ENCODE data around the gene AK5. TPM values are rescaled to one million over a fixed set of nuclear protein-coding genes. Genes with fewer than 3 reads are reported as not detected.

The AK5 gene
- total and polyA plus RNA-seq, 2 experiments from 2014 or later, result 8.8 to 12.2 TPM

DNA sequence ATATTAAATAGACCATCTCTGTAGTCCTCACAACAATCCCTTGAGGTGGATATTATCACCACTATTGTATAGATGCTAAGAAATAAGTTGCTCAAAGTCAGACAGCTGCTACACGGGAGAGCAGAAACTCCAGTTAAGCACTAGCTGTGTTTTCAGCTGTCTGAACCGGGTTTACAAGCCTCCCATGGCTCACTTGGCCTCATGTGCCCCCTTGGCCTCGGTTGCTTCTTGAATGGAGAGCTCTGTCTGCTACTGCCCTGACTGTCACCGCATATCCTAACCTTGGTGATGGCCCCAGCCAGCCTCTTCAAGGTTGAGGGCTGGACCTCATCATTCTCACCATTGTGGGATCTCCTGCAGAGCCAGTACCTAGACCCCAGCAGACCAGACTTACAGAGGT, 123.4 kb downstream of the AK5 start (continued):
- TF ChIP-seq JUNB (IDR thresholded peaks at IDR 0.05; ENCODE audit: unreplicated experiment), result no peak
- TF ChIP-seq CREB1 (CRISPR knock-in tag; IDR thresholded peaks at IDR 0.05; ENCODE audit: low read depth), result no peak
- no peak for TF ChIP-seq EZH2 (IDR thresholded peaks at IDR 0.05; ENCODE audit: low read depth, unreplicated experiment)
- TF ChIP-seq STAT1 (IDR thresholded peaks at IDR 0.05; ENCODE audit: unreplicated experiment), result no peak

DNA sequence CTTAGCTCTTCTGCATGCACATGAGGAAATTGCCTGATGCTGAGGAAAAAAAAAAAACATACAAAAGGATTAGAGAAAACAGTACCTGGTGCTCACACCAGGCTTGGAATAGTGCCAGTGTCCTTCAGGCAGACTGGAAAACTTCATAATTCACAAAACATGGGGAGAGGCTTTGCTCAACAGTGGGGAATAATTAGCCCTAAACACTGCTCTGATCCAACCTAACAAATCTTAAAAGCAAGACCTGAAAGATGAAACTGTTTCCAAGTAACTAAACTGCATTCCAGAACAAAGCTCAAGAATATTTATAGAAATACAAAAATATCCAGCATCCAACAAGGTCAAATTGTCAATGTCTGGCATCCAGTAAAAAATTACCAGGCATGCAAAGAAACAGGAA, 124.8 kb downstream of the AK5 start:
- no peaks in the 10 kb centered on the region for H3K9me2 ChIP-seq (ENCODE audit: insufficient read depth)
- H3K27ac Mint-ChIP-seq, result no peak overlapping the region
- no peak for ATAC-seq
- no peak overlapping the region for H3K4me3 Mint-ChIP-seq
- H3K27me3 Mint-ChIP-seq (ENCODE audit: insufficient read depth, low read depth, poor library complexity), result no peaks in the 10 kb centered on the region
- no peaks in the 10 kb centered on the region; the same call in 2 of the 3 replicates for H3K9me3 Mint-ChIP-seq
- H3K4me2 ChIP-seq, result no peak overlapping the region
- TF ChIP-seq JUNB (IDR thresholded peaks at IDR 0.05; ENCODE audit: unreplicated experiment) (no peak), ZNF331 (CRISPR knock-in tag; IDR thresholded peaks at IDR 0.05; ENCODE audit: low read depth) (no peak), ZNF114 (CRISPR knock-in tag; IDR thresholded peaks at IDR 0.05) (no peak), EZH2 (IDR thresholded peaks at IDR 0.05; ENCODE audit: low read depth, unreplicated experiment) (no peak), EZH2phosphoT487 (IDR thresholded peaks at IDR 0.05; ENCODE audit: unreplicated experiment) (no peak), CREB1 (CRISPR knock-in tag; IDR thresholded peaks at IDR 0.05; ENCODE audit: low read depth) (no peak), STAT1 (IDR thresholded peaks at IDR 0.05; ENCODE audit: unreplicated experiment) (no peak), NANOG (IDR thresholded peaks at IDR 0.05; ENCODE audit: borderline replicate concordance) (no peak), POLR2AphosphoS5 (IDR thresholded peaks at IDR 0.05; ENCODE audit: low read depth) (no peak)
- TF ChIP-seq, protein P1, sequence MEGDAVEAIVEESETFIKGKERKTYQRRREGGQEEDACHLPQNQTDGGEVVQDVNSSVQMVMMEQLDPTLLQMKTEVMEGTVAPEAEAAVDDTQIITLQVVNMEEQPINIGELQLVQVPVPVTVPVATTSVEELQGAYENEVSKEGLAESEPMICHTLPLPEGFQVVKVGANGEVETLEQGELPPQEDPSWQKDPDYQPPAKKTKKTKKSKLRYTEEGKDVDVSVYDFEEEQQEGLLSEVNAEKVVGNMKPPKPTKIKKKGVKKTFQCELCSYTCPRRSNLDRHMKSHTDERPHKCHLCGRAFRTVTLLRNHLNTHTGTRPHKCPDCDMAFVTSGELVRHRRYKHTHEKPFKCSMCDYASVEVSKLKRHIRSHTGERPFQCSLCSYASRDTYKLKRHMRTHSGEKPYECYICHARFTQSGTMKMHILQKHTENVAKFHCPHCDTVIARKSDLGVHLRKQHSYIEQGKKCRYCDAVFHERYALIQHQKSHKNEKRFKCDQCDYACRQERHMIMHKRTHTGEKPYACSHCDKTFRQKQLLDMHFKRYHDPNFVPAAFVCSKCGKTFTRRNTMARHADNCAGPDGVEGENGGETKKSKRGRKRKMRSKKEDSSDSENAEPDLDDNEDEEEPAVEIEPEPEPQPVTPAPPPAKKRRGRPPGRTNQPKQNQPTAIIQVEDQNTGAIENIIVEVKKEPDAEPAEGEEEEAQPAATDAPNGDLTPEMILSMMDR (conservative IDR thresholded peaks at IDR 0.05; ENCODE audit: low read depth in 2 of 2), result no peak
- TF ChIP-seq, protein P2, sequence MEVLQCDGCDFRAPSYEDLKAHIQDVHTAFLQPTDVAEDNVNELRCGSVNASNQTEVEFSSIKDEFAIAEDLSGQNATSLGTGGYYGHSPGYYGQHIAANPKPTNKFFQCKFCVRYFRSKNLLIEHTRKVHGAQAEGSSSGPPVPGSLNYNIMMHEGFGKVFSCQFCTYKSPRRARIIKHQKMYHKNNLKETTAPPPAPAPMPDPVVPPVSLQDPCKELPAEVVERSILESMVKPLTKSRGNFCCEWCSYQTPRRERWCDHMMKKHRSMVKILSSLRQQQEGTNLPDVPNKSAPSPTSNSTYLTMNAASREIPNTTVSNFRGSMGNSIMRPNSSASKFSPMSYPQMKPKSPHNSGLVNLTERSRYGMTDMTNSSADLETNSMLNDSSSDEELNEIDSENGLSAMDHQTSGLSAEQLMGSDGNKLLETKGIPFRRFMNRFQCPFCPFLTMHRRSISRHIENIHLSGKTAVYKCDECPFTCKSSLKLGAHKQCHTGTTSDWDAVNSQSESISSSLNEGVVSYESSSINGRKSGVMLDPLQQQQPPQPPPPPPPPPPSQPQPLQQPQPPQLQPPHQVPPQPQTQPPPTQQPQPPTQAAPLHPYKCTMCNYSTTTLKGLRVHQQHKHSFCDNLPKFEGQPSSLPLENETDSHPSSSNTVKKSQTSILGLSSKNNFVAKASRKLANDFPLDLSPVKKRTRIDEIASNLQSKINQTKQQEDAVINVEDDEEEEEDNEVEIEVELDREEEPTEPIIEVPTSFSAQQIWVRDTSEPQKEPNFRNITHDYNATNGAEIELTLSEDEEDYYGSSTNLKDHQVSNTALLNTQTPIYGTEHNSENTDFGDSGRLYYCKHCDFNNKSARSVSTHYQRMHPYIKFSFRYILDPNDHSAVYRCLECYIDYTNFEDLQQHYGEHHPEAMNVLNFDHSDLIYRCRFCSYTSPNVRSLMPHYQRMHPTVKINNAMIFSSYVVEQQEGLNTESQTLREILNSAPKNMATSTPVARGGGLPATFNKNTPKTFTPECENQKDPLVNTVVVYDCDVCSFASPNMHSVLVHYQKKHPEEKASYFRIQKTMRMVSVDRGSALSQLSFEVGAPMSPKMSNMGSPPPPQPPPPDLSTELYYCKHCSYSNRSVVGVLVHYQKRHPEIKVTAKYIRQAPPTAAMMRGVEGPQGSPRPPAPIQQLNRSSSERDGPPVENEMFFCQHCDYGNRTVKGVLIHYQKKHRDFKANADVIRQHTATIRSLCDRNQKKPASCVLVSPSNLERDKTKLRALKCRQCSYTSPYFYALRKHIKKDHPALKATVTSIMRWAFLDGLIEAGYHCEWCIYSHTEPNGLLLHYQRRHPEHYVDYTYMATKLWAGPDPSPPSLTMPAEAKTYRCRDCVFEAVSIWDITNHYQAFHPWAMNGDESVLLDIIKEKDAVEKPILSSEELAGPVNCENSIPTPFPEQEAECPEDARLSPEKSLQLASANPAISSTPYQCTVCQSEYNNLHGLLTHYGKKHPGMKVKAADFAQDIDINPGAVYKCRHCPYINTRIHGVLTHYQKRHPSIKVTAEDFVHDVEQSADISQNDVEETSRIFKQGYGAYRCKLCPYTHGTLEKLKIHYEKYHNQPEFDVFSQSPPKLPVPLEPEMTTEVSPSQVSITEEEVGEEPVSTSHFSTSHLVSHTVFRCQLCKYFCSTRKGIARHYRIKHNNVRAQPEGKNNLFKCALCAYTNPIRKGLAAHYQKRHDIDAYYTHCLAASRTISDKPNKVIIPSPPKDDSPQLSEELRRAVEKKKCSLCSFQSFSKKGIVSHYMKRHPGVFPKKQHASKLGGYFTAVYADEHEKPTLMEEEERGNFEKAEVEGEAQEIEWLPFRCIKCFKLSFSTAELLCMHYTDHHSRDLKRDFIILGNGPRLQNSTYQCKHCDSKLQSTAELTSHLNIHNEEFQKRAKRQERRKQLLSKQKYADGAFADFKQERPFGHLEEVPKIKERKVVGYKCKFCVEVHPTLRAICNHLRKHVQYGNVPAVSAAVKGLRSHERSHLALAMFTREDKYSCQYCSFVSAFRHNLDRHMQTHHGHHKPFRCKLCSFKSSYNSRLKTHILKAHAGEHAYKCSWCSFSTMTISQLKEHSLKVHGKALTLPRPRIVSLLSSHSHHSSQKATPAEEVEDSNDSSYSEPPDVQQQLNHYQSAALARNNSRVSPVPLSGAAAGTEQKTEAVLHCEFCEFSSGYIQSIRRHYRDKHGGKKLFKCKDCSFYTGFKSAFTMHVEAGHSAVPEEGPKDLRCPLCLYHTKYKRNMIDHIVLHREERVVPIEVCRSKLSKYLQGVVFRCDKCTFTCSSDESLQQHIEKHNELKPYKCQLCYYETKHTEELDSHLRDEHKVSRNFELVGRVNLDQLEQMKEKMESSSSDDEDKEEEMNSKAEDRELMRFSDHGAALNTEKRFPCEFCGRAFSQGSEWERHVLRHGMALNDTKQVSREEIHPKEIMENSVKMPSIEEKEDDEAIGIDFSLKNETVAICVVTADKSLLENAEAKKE (CRISPR knock-in tag; IDR thresholded peaks at IDR 0.05), result no peak
- TF ChIP-seq, protein P3, sequence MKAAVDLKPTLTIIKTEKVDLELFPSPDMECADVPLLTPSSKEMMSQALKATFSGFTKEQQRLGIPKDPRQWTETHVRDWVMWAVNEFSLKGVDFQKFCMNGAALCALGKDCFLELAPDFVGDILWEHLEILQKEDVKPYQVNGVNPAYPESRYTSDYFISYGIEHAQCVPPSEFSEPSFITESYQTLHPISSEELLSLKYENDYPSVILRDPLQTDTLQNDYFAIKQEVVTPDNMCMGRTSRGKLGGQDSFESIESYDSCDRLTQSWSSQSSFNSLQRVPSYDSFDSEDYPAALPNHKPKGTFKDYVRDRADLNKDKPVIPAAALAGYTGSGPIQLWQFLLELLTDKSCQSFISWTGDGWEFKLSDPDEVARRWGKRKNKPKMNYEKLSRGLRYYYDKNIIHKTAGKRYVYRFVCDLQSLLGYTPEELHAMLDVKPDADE (IDR thresholded peaks at IDR 0.05), result no peak
- TF ChIP-seq, protein P4, sequence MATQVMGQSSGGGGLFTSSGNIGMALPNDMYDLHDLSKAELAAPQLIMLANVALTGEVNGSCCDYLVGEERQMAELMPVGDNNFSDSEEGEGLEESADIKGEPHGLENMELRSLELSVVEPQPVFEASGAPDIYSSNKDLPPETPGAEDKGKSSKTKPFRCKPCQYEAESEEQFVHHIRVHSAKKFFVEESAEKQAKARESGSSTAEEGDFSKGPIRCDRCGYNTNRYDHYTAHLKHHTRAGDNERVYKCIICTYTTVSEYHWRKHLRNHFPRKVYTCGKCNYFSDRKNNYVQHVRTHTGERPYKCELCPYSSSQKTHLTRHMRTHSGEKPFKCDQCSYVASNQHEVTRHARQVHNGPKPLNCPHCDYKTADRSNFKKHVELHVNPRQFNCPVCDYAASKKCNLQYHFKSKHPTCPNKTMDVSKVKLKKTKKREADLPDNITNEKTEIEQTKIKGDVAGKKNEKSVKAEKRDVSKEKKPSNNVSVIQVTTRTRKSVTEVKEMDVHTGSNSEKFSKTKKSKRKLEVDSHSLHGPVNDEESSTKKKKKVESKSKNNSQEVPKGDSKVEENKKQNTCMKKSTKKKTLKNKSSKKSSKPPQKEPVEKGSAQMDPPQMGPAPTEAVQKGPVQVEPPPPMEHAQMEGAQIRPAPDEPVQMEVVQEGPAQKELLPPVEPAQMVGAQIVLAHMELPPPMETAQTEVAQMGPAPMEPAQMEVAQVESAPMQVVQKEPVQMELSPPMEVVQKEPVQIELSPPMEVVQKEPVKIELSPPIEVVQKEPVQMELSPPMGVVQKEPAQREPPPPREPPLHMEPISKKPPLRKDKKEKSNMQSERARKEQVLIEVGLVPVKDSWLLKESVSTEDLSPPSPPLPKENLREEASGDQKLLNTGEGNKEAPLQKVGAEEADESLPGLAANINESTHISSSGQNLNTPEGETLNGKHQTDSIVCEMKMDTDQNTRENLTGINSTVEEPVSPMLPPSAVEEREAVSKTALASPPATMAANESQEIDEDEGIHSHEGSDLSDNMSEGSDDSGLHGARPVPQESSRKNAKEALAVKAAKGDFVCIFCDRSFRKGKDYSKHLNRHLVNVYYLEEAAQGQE (IDR thresholded peaks at IDR 0.05; ENCODE audit: unreplicated experiment), result no peak
- H3K4me1 Mint-ChIP-seq, result no peaks in the 10 kb centered on the region
- no peaks in the 10 kb centered on the region for H3K36me3 ChIP-seq (ENCODE audit: insufficient read depth)
- no peak for DNase-seq (ENCODE audit: low spot score)
- no peak overlapping the region for H2AFZ ChIP-seq
- H3K4me1 ChIP-seq (ENCODE audit: insufficient read depth), result no peaks in the 10 kb centered on the region
- no peak overlapping the region for H3K27ac ChIP-seq (ENCODE audit: low read depth)
- H3K4me3 ChIP-seq, result no peak overlapping the region
- no peaks in the 10 kb centered on the region for H3K36me3 Mint-ChIP-seq (ENCODE audit: low read depth)
- no peaks in the 10 kb centered on the region for H3K27me3 ChIP-seq (ENCODE audit: insufficient read depth)
- no peaks in the 10 kb centered on the region for H3F3A ChIP-seq (replicated peaks; ENCODE audit: low read depth)
- H3K79me2 ChIP-seq (replicated peaks; ENCODE audit: insufficient read depth), result no peaks in the 10 kb centered on the region
- no peaks in the 10 kb centered on the region for H4K20me1 ChIP-seq (replicated peaks; ENCODE audit: insufficient read depth)

All from GM23338 (cell line).